Right kidney (tissue), 1 donor: ENCODE measurements around the gene EMILIN1.
"Not testable (repeated sequence)": the region's sequence is repeated elsewhere in the genome, so short reads cannot be mapped to it uniquely, and the experiment has no call there.

ENCODE experiments used
- DNase-seq: peaks from one replicate; pipeline ENCODE4 v3.0.0-alpha.2; 2016

EMILIN1 gene

GRCh38 chr2:27053321-27053720, 25.1 kb upstream of the EMILIN1 start:
- DNase-seq: no peak

DNA sequence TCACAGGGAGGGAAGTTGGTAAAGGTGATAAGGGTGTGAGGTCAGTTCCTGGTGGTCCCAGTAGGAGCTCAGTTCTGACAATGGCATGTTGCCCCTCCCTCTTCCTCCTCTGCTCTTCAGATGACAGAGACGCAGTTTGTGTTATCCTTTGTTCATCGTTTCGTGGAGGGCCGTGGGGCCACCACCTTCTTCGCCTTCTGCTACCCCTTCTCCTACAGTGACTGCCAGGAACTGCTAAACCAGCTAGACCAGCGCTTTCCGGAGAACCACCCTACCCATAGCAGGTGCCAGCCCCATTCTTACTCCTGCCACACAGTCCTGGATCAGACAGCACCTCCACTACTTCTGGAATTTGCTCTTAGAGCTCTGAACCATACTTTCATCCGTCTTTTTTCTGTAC, 24.6 kb upstream of the EMILIN1 start:
- no peak for DNase-seq

- no peak for DNase-seq
Observed at GRCh38 chr2:27054721-27055120, 23.7 kb upstream of the EMILIN1 start.

GRCh38 chr2:27057184-27057583, 21.2 kb upstream of the EMILIN1 start:
- DNase-seq: no peak

DNA sequence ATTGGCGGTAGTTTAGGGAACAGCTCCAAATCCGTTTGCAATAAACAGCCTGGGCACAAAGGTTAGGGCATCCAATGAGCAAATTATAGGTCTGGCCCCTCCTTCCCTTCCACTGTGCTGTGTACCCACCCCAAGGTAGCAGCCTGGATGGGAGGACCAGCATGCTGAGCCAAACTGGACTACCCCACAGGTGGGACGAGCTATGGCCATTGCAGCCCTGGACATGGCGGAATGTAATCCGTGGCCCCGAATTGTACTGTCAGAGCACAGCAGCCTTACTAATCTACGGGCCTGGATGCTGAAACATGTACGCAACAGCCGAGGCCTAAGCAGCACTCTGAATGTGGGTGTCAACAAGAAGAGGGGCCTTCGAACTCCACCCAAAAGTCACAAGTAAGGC, 20.2 kb upstream of the EMILIN1 start:
- no peak for DNase-seq

GRCh38 chr2:27059141-27059820, 19.1 kb upstream of the EMILIN1 start:
- no peak for DNase-seq

DNA sequence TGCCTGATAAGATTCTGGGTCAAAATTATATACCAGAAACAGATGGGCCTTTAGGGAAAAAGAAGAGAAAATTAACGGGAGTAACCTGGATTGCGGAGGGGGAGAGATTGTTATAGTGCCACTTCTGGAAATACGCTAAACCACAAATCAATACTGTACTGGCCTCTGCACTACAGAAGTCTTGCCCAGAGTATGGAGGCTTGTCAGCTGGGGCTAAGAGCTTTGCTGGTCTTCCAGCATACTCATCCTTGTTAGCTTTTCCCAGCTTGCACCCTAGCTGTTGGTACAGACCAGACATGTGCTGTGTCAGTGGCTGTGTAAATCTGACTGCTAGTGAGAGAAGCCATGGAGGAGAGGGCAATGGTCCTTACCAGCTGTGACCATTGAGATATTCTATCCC, 18.1 kb upstream of the EMILIN1 start:
- no peak for DNase-seq

DNA sequence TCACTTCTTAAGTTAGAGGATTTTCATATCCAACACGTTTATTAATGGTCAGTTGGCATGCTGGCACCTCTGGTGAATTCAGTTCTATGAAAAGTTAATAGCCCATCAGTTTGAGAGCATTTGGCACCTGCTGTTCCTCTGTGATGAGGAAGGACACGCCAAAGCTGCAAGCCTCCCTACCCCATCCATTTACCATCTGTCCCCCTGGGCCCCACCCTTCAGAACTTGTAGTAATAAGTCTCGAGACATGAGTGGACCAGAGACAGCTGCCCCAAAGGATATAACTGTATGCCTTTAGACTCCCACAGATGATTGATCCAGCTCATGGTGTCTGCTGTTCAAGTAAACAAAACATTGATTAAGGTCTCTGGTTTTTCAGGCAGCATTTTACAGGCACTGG, 13.3 kb upstream of the EMILIN1 start:
- no peak for DNase-seq

DNA sequence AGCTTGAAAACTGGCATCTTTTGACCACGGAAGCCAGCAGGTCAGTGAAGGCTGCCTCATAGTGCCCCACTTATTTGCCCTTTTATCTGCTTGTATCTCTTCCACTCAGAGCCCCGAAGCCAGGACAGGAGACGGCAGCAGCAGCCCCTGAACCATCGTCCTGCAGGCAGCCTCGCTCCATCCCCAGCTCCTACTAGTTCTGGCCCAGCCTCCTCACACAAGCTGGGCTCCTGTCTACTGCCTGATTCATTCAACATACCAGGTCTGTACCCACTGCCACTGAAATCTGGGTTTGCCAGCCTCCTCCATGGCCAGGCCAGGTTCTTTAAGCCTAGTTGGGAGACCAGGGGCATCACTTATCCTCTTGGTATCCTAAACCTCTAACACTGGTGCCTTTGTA, 11.0 kb upstream of the EMILIN1 start:
- DNase-seq: no peak

- no peak for DNase-seq
Observed at GRCh38 chr2:27069436-27069835, 9.0 kb upstream of the EMILIN1 start.

DNA sequence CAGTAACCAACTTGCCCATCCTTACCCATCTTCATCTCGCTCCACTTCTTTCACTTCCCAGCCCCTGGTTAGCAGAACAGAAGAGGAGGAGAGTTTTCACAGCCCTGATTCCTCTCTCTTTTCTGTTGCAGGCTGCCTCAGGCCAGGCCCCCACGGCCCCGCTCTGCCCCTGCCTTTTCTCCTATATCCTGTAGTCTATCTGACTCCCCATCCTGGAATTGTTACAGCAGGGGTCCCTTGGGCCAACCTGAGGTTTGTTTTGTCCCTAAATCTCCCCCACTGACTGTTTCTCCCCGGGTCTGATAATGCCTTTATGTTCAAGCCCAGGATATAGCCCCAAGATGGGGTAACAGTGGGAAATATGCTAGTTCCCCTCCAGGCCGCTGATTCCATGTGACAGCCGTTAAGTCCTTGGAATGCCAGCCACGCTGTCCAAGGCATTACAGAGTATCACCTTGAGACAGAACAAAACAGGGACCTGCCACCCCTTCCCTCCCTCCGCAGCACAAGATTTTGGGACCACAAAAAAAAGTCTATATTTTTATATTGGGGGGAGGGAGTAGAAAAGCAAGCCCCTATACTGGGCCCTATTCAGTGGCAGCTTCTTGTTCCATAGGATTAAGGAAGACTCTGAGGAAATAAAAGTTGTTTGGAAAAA, 8.3 kb upstream of the EMILIN1 start:
- no peak for DNase-seq

DNA sequence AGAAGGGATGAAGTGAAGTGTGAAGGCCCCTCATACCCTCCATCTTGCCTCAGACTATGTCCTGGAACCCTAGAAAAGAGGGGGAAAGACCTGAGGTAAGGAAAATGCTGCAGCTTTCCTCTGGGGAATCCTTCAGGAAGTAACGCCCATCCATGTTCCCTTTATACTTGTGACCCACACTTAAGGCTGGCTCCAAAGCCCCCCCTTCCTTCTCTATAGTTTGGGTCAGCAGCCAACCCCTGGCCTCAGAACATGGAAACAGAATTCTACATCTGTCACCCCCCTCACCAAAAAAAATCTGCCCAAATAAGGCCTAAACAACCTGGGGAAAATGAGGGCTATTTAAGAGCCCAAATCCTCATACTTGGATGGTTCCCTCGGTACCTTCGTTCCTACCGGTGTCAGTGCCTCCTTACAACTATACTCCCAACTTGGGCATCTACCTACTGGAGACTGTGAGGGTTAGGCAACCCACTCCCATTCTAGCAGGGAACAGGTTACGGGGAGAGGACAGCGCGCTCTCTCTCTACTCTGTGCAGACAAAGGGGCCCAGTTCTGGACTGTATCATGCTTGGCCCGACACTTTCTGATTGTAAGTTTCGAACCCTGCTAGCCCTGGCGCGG, 7.7 kb upstream of the EMILIN1 start:
- no peak for DNase-seq

- DNase-seq: peak; percentile 89
Observed at GRCh38 chr2:27071277-27071989, 7.0 kb upstream of the EMILIN1 start, which contains the start of gene OST4. Gene OST4 (minus strand): TSS chr2:27071654.

GRCh38 chr2:27071990-27072830, 6.2 kb upstream of the EMILIN1 start:
- peak; percentile 93 for DNase-seq

GRCh38 chr2:27072920-27073319, 5.5 kb upstream of the EMILIN1 start:
- DNase-seq: no peak

DNA sequence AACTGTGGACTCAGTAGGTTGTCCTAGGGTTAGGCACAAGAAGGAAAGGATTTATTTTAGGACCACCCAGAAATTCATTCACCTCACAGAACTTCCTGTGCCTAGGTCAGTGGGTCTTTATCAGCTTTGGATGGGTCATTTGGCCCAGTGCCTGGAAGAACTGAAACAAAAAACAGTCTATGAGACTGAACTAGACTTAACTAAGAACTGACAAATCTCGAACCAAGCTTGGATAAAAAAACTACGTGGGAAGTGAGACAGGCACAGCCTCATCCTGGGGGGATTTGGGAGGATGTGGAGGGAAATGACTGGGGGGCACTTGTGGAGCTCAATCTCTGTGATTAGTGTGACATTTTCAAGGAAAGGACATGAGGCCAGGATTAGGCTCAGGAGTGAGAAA, 4.6 kb upstream of the EMILIN1 start:
- DNase-seq: no peak

DNA sequence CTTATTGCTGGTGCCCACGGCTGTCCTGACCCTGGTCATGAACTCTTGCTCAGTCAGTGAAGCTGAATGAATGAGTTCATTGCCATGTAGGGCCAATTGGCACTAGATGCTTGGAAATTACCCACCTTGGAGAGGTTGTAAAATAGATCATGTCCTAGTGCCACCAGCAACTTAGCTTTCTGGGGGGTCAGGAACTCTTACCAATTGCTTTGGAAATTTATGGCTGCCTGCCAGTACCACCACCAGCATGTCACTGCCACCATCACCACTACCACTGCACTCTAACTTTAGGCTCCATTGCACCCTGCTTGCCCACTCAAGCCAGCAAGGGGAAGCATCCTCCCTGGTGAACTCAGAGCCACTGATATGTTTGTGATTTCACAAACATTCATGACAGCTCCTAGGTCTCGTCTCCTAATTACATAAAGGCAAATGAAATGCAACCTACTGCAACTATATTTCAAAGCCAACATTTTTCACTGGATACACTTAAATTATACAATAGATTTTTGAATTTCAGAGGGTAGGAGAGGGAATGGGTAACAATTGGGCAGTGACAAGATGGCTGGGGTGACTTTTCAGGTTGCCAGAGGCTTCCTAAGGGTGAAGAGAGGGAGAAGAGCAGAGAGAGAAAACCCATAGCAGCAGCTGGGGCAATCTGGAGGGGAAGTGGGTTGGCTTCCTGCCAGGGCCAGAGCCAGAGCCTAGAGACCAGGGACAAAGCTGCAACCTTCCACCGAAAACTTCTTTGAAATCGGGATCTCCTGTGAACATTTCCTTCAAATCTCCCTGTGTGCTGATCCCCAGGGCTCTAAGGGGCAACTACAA, 3.5 kb upstream of the EMILIN1 start:
- DNase-seq: no peak

DNA sequence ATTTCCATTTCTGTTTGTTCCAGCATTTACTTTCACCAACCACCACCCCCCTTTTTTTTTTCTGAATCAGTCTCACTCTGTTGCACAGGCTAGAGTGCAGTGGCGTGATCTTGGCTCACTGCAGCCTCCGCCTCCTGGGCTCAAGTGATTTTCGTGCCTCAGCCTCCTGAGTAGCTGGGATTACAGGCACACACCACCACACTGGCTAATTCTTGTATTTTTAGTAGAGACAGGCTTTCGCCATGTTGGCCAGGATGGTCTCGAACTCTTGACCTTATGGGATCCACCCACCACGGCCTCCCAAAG, 2.9 kb upstream of the EMILIN1 start:
- not testable (repeated sequence) for DNase-seq

GRCh38 chr2:27076323-27076722, 2.1 kb upstream of the EMILIN1 start:
- no peak for DNase-seq

- DNase-seq: no peak
Observed at GRCh38 chr2:27077231-27077630, 1.2 kb upstream of the EMILIN1 start.
